Astrocyte (in vitro differentiated cells and primary cell): Measurements from ENCODE around the gene SCAANT1. TPM values are rescaled to one million over a fixed set of nuclear protein-coding genes. Genes with fewer than 3 reads are reported as not detected.
A peak's percentile ranks its signal among the peaks of the same experiment; 100 is the strongest.

ENCODE experiments used
- DNase-seq: peaks from one replicate; pipeline ENCODE4 v3.0.0-alpha.2; 2010; ENCODE audit warnings: low read depth
- FAIRE-seq: peaks from 2 replicates; lab custom pipeline; 2011; peaks lifted over from hg19 to GRCh38; lab: Jason Lieb, UNC
- H2AFZ ChIP-seq: 2 replicates; pipeline ENCODE4 v1.6.0; 2012; ENCODE audit warnings: low read depth, low read length, inconsistent platforms
- H3K27ac ChIP-seq: 2 replicates; pipeline ENCODE4 v1.5.1; 2011; ENCODE audit warnings: low read depth, low read length, inconsistent platforms
- H3K27me3 ChIP-seq: 2 replicates; pipeline ENCODE4 v1.6.0; 2011; ENCODE audit warnings: low read length, inconsistent platforms; ENCODE audit not compliant: insufficient read depth
- H3K36me3 ChIP-seq: 2 replicates; pipeline ENCODE4 v1.5.1; 2011; ENCODE audit warnings: low read length, inconsistent platforms; ENCODE audit not compliant: insufficient read depth
- H3K4me1 ChIP-seq: 2 replicates; pipeline ENCODE4 v1.5.1; 2011; ENCODE audit warnings: low read length, inconsistent platforms; ENCODE audit not compliant: insufficient read depth
- H3K4me2 ChIP-seq: 2 replicates; pipeline ENCODE4 v1.6.0; 2012; ENCODE audit warnings: low read length, inconsistent platforms
- H3K4me3 ChIP-seq: 2 replicates; pipeline ENCODE4 v1.5.1; 2011; ENCODE audit warnings: low read depth, mild to moderate bottlenecking, low read length, inconsistent platforms; ENCODE audit not compliant: insufficient read depth
- H3K79me2 ChIP-seq: 2 replicates; pipeline ENCODE4 v1.6.0; 2012; ENCODE audit warnings: mild to moderate bottlenecking, low read length, inconsistent platforms; ENCODE audit not compliant: insufficient read depth
- H3K9ac ChIP-seq: 2 replicates; pipeline ENCODE4 v1.6.0; 2012; ENCODE audit warnings: mild to moderate bottlenecking, low read length, inconsistent platforms
- H3K9me3 ChIP-seq: 2 replicates; pipeline ENCODE4 v1.5.1; 2012; ENCODE audit warnings: low read depth, mild to moderate bottlenecking, low read length, inconsistent platforms; ENCODE audit not compliant: insufficient read depth
- H4K20me1 ChIP-seq: 2 replicates; pipeline ENCODE4 v1.6.0; 2012; ENCODE audit warnings: low read length, inconsistent platforms; ENCODE audit not compliant: insufficient read depth
- H3K27ac Mint-ChIP-seq: one replicate; pipeline ENCODE4 v1.8.0; 2021; ENCODE audit warnings: mild to moderate bottlenecking, mixed read lengths; ENCODE audit not compliant: unreplicated experiment
- H3K27me3 Mint-ChIP-seq: one replicate; pipeline ENCODE4 v1.8.0; 2021; ENCODE audit warnings: low read depth, mixed read lengths; ENCODE audit not compliant: unreplicated experiment
- H3K36me3 Mint-ChIP-seq: one replicate; pipeline ENCODE4 v1.8.0; 2021; ENCODE audit warnings: low read depth, mixed read lengths; ENCODE audit not compliant: unreplicated experiment
- H3K4me1 Mint-ChIP-seq: one replicate; pipeline ENCODE4 v1.8.0; 2021; ENCODE audit warnings: low read depth, mixed read lengths; ENCODE audit not compliant: unreplicated experiment
- H3K4me3 Mint-ChIP-seq: one replicate; pipeline ENCODE4 v1.8.0; 2021; ENCODE audit warnings: mild to moderate bottlenecking, moderate library complexity, mixed read lengths; ENCODE audit not compliant: unreplicated experiment
- H3K9me3 Mint-ChIP-seq: one replicate; pipeline ENCODE4 v1.8.0; 2021; ENCODE audit warnings: mild to moderate bottlenecking, mixed read lengths; ENCODE audit not compliant: unreplicated experiment
- CTCF ChIP-seq: IDR thresholded peaks from 2 replicates; pipeline ENCODE4 v1.5.1; 2011; ENCODE audit warnings: low read depth, mild to moderate bottlenecking, inconsistent platforms, low read length, moderate library complexity; ENCODE audit not compliant: insufficient read depth
- EZH2 ChIP-seq: IDR thresholded peaks from 2 replicates; pipeline ENCODE4 v1.6.1; 2012; ENCODE audit warnings: mild to moderate bottlenecking, low read length, inconsistent platforms; ENCODE audit not compliant: insufficient read depth
- total RNA-seq: library from RNA; stranded (reverse); gene quantifications from 2 replicates; pipeline ENCODE4 v1.2.1, GENCODE V29; 2021

The SCAANT1 gene
- total RNA-seq, 1 donor from 2014 or later: not detected

DNA sequence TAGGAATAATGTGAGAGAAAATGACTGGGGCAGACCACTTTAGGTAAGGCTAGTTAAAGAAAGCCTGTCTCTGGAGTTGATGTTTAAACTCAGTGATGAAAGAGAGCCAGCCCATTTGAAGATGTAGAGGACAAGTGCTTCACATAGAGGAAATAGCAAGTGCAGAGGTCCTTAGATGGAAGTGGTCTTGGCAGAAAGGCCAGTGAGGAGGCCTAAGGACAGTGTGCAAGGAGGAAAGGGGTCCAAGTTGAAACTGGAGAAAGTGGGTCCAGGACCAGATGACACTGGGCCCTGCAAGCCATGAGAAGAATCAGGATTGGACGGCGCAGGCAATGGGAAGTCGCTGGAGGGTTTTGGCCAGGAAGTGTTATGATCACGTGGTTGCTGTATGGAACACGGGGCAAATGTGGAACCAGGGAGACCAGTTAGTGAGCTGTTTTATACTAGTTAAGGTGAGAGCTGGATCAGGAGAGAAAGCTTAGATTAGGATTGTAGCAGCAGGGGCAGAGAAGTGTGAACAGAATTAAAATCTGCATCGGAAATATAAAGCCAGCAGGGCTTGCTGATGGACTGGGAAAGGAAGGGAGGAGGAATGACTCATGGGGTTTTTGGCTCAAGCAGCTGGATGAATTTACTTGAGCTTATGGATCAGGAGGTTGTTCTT, 48.0 kb upstream of the SCAANT1 start:
- Histone ChIP-seq H3K79me2 (peaks cover 22% of the 10 kb centered on the region), H3K27me3 (no peaks in the 10 kb centered on the region), H3K27ac (peak overlapping the region; percentile 19), H3K4me3 (peak overlapping the region; percentile 41), H3K4me1 (peaks cover 8% of the 10 kb centered on the region), H4K20me1 (peaks cover 77% of the 10 kb centered on the region), H2AFZ (peak overlapping the region; percentile 12), H3K36me3 (no peaks in the 10 kb centered on the region), H3K9me3 (no peaks in the 10 kb centered on the region), H3K9ac (peak overlapping the region; percentile 50), H3K4me2 (peak overlapping the region; percentile 82)
- Mint-ChIP-seq H3K9me3 (no peaks in the 10 kb centered on the region), H3K27me3 (no peaks in the 10 kb centered on the region), H3K4me1 (peaks cover 23% of the 10 kb centered on the region), H3K4me3 (peak overlapping the region; percentile 64), H3K36me3 (peaks cover 2% of the 10 kb centered on the region), H3K27ac (peak overlapping the region; percentile 88)
- FAIRE-seq (peak; percentile 45), DNase-seq (peak; percentile 72)
- TF ChIP-seq EZH2: no peak
- TF ChIP-seq CTCF: no peak

GRCh38 chr3:63959146-63959545, 47.0 kb upstream of the SCAANT1 start:
- H3K27ac ChIP-seq: no peak overlapping the region
- no peak overlapping the region for H3K4me3 Mint-ChIP-seq

More at GRCh38 chr3:63959146-63959545, 47.0 kb upstream of the SCAANT1 start:
- FAIRE-seq (no peak), DNase-seq (no peak)
- H3K27me3 ChIP-seq: no peaks in the 10 kb centered on the region
- no peaks in the 10 kb centered on the region for H3K9me3 ChIP-seq
- H3K36me3 ChIP-seq: peaks cover 2% of the 10 kb centered on the region
- no peak overlapping the region for H3K4me2 ChIP-seq
- peaks cover 74% of the 10 kb centered on the region for H4K20me1 ChIP-seq
- H3K4me1 ChIP-seq: peaks cover 8% of the 10 kb centered on the region
- H3K27me3 Mint-ChIP-seq: no peaks in the 10 kb centered on the region
- no peak overlapping the region for H2AFZ ChIP-seq
- TF ChIP-seq EZH2: no peak
- TF ChIP-seq CTCF: no peak
- H3K4me3 ChIP-seq: no peak overlapping the region
- H3K9me3 Mint-ChIP-seq: no peaks in the 10 kb centered on the region
- H3K9ac ChIP-seq: no peak overlapping the region
- H3K79me2 ChIP-seq: peaks cover 22% of the 10 kb centered on the region
- peaks cover 3% of the 10 kb centered on the region for H3K36me3 Mint-ChIP-seq
- H3K27ac Mint-ChIP-seq: no peak overlapping the region
- peaks cover 29% of the 10 kb centered on the region for H3K4me1 Mint-ChIP-seq
